Islet of Langerhans (tissue), 1 donor: ENCODE data around the gene RCAN1.
A peak's percentile ranks its signal among the peaks of the same experiment; 100 is the strongest.
"Not testable (repeated sequence)": the region's sequence is repeated elsewhere in the genome, so short reads cannot be mapped to it uniquely, and the experiment has no call there.

Experiments used
- FAIRE-seq: peaks from one replicate; lab custom pipeline; 2011; peaks lifted over from hg19 to GRCh38; lab: Jason Lieb, UNC

RCAN1 gene

GRCh38 chr21:34514576-34515115 lies 100.3 kb downstream of the RCAN1 start:
- FAIRE-seq = no peak

- FAIRE-seq = no peak
Measured at GRCh38 chr21:34513129-34513675, 101.7 kb downstream of the RCAN1 start.

- FAIRE-seq = no peak
Measured at GRCh38 chr21:34511787-34512455, 103.0 kb downstream of the RCAN1 start, which contains the start of gene KCNE1. KCNE1 (minus strand) TSS chr21:34512210; CDS start chr21:34449634, 62,576 bp downstream.

- FAIRE-seq = no peak
Measured at GRCh38 chr21:34511181-34511580, 103.7 kb downstream of the RCAN1 start.

GRCh38 chr21:34510148-34511142 lies 104.5 kb downstream of the RCAN1 start:
- no peak for FAIRE-seq

- FAIRE-seq = no peak
Measured at GRCh38 chr21:34509151-34509550, 105.8 kb downstream of the RCAN1 start.

GRCh38 chr21:34504595-34504994 lies 110.3 kb downstream of the RCAN1 start:
- FAIRE-seq = no peak

GRCh38 chr21:34502480-34503106 lies 112.3 kb downstream of the RCAN1 start:
- no peak for FAIRE-seq

- no peak for FAIRE-seq
Measured at GRCh38 chr21:34501716-34502115, 113.2 kb downstream of the RCAN1 start.

GRCh38 chr21:34500191-34500590 lies 114.7 kb downstream of the RCAN1 start:
- FAIRE-seq = no peak

- FAIRE-seq = no peak
Measured at GRCh38 chr21:34499116-34499515, 115.8 kb downstream of the RCAN1 start.

- FAIRE-seq = no peak
Measured at GRCh38 chr21:34498623-34499022, 116.3 kb downstream of the RCAN1 start.

GRCh38 chr21:34483854-34484253 lies 131.1 kb downstream of the RCAN1 start:
- FAIRE-seq = not testable (repeated sequence)

GRCh38 chr21:34483435-34483834 lies 131.5 kb downstream of the RCAN1 start:
- peak; percentile 93 for FAIRE-seq

- FAIRE-seq = not testable (repeated sequence)
Measured at GRCh38 chr21:34467333-34467732, 147.6 kb downstream of the RCAN1 start.
